Heart left ventricle (tissue), 16 donors: ENCODE data around the gene RBP2. TPM values are rescaled to one million over a fixed set of nuclear protein-coding genes. Genes with fewer than 3 reads are reported as not detected.

Experiments
- ATAC-seq, 4 donors: fragments of 200-7000 bp; cut with Tn5 transposase; one replicate each; pipeline ENCODE4 v1.9.1; 2020 to 2022; ENCODE audit warnings: moderate library complexity in 4 of 4, mild to moderate bottlenecking in 3 of 4, moderate number of reproducible peaks in 1 of 4
- DNase-seq, 5 donors: peaks; one replicate each; pipeline ENCODE4 v3.0.0-alpha.2; 2020
- H3K27ac ChIP-seq, 12 donors: fragments of 200-600 bp; sonication (generic) in 4 of 12; one replicate each; pipeline versions ENCODE4 v1.5.0 to v1.8.0; 2016 to 2022; ENCODE audit warnings: mild to moderate bottlenecking in 2 of 12
- H3K27me3 ChIP-seq, 9 donors: fragments of 200-600 bp; sonication (generic) in 2 of 9; one replicate each; pipeline versions ENCODE4 v1.5.1 to v1.8.0; 2016 to 2022; ENCODE audit warnings: mild to moderate bottlenecking in 3 of 9
- H3K36me3 ChIP-seq, 9 donors: fragments of 200-600 bp; sonication (generic) in 2 of 9; one replicate each; pipeline versions ENCODE4 v1.5.0 to v1.8.0; 2018 to 2022; ENCODE audit warnings: mild to moderate bottlenecking in 2 of 9
- H3K4me1 ChIP-seq, 12 donors: fragments of 200-600 bp; sonication (generic) in 4 of 12; one replicate each; pipeline versions ENCODE4 v1.5.0 to v1.8.0; 2016 to 2022; ENCODE audit warnings: mild to moderate bottlenecking in 3 of 12
- H3K4me3 ChIP-seq, 12 donors: fragments of 200-600 bp; sonication (generic) in 4 of 12; one replicate each; pipeline versions ENCODE4 v1.5.0 to v1.8.0; 2017 to 2022; ENCODE audit warnings: mild to moderate bottlenecking in 9 of 12, moderate library complexity in 4 of 12
- H3K9me3 ChIP-seq, 12 donors: fragments of 200-600 bp; sonication (generic) in 4 of 12; one replicate each; pipeline versions ENCODE4 v1.5.0 to v1.8.0; 2016 to 2022; ENCODE audit warnings: mild to moderate bottlenecking in 1 of 12
- CTCF ChIP-seq, 12 donors: fragments of 200-600 bp; sonication (generic) in 4 of 12; IDR thresholded peaks; one replicate each; pipeline versions ENCODE4 v1.5.0 to v1.8.0; 2018 to 2022; ENCODE audit warnings: antibody characterized with exemption in 12 of 12, mild to moderate bottlenecking in 5 of 12
- POLR2A ChIP-seq, 2 donors: fragments of 450-650 bp; IDR thresholded peaks; one replicate each; pipeline ENCODE4 v1.6.1; 2017; ENCODE audit warnings: antibody characterized with exemption in 2 of 2, mild to moderate bottlenecking in 2 of 2, moderate library complexity in 2 of 2
- WGBS, 4 donors: extraction: QIAGEN DNeasy Blood & Tissue Kit in 2 of 4; methylation state at CpG; one replicate each; pipeline versions ENCODE4 v1.1.5 to v1.1.7; 2013 to 2018; 5-methylcytosine and 5-hydroxymethylcytosine counted together
- intact Hi-C, 10 donors: fragments of 100-400 bp; cut with DNase I; formaldehyde crosslinking; loops; one replicate each; pipeline versions ENCODE4 v1.11.1 to v1.14.2; 2022
- polyA plus RNA-seq, 2 donors: library from polyadenylated mRNA; stranded (reverse); fragments of 200-250 nt; gene quantifications; one replicate each; pipeline ENCODE4 v1.2.3, GENCODE V29; 2013
- total RNA-seq, 9 donors: library from RNA; depleted of rRNA in 2 of 9; stranded (reverse); fragments of >200 nt in 2 of 9; fragmentation: NEBNext Ultra II Directional in 3 of 9; extraction: Animal tissue kit (Norgen Biotek cat#: 25700) in 3 of 9; gene quantifications; one replicate each; pipeline versions ENCODE4 v1.1.0 to v1.2.4, GENCODE V29; 2016 to 2023
- donor health status: ischemic (EF 13 %, LVEDD 7.1; RV severe dilation, severe dysfunction).
- donor health status: healthy with polysubstance abuse.
- donor health status: DM: no; HTN: yes; CAD: no.
- donor health status: DM: no; HTN: no; CAD: no.
- donor health status: ischemic (EF 25% LVEDD 6.9; RV normal size, moderate dysfunction).
- donor health status: ischemic (EF 25% LVEDD 5.7; RV mildly dilated, moderate dysfunction).
- donor health status: healthy.
- donor health status: DM: yes; HTN: yes; CAD: no.
- donor health status: ischemic (EF 35%, LVEDD 5.7; RV mildly dilated, moderate dysfunction).
- donor health status: nonischemic (EF 11% LVEDD 7.7; RV severe dilation, severe dysfunction).
- donor health status: DM: yes; HTN: yes; CAD: no.
- donor health status: PGD.
- donor health status: ischemic (EF 29% LVEDD 5.4; RV normal size, mild dysfunction).
- donor health status: nonischemic (EF 23%, LVEDD 6.1; RV moderate dilation, normal function).

Gene RBP2
- total and polyA plus RNA-seq, 11 donors: 0.25 TPM; not detected in 10

GRCh38 chr3:139509631-139510030 is 33.3 kb upstream of the RBP2 start:
- H3K4me3 ChIP-seq: no peak overlapping the region
- 0 to 86% (median 41%) methylated on average over 1 of the region's 1 CpG for WGBS, 4 donors
- no peaks in the 10 kb centered on the region for H3K36me3 ChIP-seq
- TF ChIP-seq CTCF (IDR thresholded peaks at IDR 0.05) (no peak), POLR2A (IDR thresholded peaks at IDR 0.05) (no peak)
- intact Hi-C loops: no loop called here
- no peaks in the 10 kb centered on the region for H3K27me3 ChIP-seq
- DNase-seq: no peak
- no peaks in the 10 kb centered on the region for H3K4me1 ChIP-seq
- no peak overlapping the region for H3K27ac ChIP-seq
- no peaks in the 10 kb centered on the region for H3K9me3 ChIP-seq
- no peak for ATAC-seq

- Histone ChIP-seq H3K4me3 (no peak overlapping the region), H3K9me3 (no peaks in the 10 kb centered on the region), H3K36me3 (no peaks in the 10 kb centered on the region), H3K27ac (no peak overlapping the region), H3K27me3 (no peaks in the 10 kb centered on the region), H3K4me1 (no peaks in the 10 kb centered on the region)
- WGBS, 4 donors: 22 to 71% (median 49%) methylated on average over 2 of the region's 2 CpGs
- intact Hi-C loops: no loop called here
- TF ChIP-seq POLR2A (IDR thresholded peaks at IDR 0.05) (no peak), CTCF (IDR thresholded peaks at IDR 0.05) (peak in 1 of 12 donors; percentile 14)
- ATAC-seq: no peak
- no peak for DNase-seq
Observed at GRCh38 chr3:139506766-139507165, 30.4 kb upstream of the RBP2 start.

GRCh38 chr3:139505829-139506386 is 29.6 kb upstream of the RBP2 start:
- no peak for TF ChIP-seq POLR2A (IDR thresholded peaks at IDR 0.05)
- DNase-seq (no peak), ATAC-seq (no peak)
- 82 to 95% (median 92%) methylated on average over 2 of the region's 2 CpGs for WGBS, 4 donors
- Histone ChIP-seq H3K4me3 (no peak overlapping the region), H3K36me3 (no peaks in the 10 kb centered on the region), H3K4me1 (no peaks in the 10 kb centered on the region), H3K27me3 (no peaks in the 10 kb centered on the region), H3K27ac (no peak overlapping the region), H3K9me3 (no peaks in the 10 kb centered on the region)
- intact Hi-C loops: no loop called here

GRCh38 chr3:139499536-139499935 is 23.2 kb upstream of the RBP2 start:
- Histone ChIP-seq H3K36me3 (no peaks in the 10 kb centered on the region), H3K27ac (no peak overlapping the region), H3K9me3 (peaks cover 0 to 12% (median 0%) of the 10 kb centered on the region in 12 donors), H3K4me3 (no peak overlapping the region), H3K4me1 (no peaks in the 10 kb centered on the region), H3K27me3 (no peaks in the 10 kb centered on the region)
- WGBS, 4 donors: 67 to 78% (median 75%) methylated on average over 2 of the region's 2 CpGs
- intact Hi-C loops: no loop called here
- TF ChIP-seq POLR2A (IDR thresholded peaks at IDR 0.05) (no peak), CTCF (IDR thresholded peaks at IDR 0.05) (no peak)
- DNase-seq (no peak), ATAC-seq (no peak)

GRCh38 chr3:139493826-139494385 is 17.6 kb upstream of the RBP2 start:
- Histone ChIP-seq H3K4me3 (no peak overlapping the region), H3K4me1 (peaks cover 0 to 3% (median 0%) of the 10 kb centered on the region in 12 donors), H3K9me3 (peaks cover 0 to 14% (median under 1%) of the 10 kb centered on the region in 12 donors), H3K27me3 (no peaks in the 10 kb centered on the region), H3K27ac (no peak overlapping the region), H3K36me3 (no peaks in the 10 kb centered on the region)
- WGBS, 4 donors: 89 to 100% (median 92%) methylated on average over 3 to 6 of the region's 6 CpGs
- intact Hi-C loops: no loop called here
- DNase-seq (no peak), ATAC-seq (no peak)
- TF ChIP-seq CTCF (IDR thresholded peaks at IDR 0.05) (no peak), POLR2A (IDR thresholded peaks at IDR 0.05) (no peak)
